Astrocyte of the spinal cord (primary cell): ENCODE data around the gene ASCL2.

Source experiments
- DNase-seq: peaks from one replicate; pipeline ENCODE4 v3.0.0; 2011; ENCODE audit warnings: low read depth, low spot score
- H3K4me3 ChIP-seq: 2 replicates; pipeline ENCODE4 v1.5.1; 2011; ENCODE audit warnings: low read depth, mild to moderate bottlenecking, low read length, moderate library complexity
- in situ Hi-C: cut with HindIII; loops from 2 replicates; pipeline ENCODE4 v1.10.0; 2017; ENCODE audit warnings: low sequenced_read_pairs
- TF ChIP-seq, protein P1 (sequence below): IDR thresholded peaks from 2 replicates; pipeline ENCODE4 v1.5.1; 2012; ENCODE audit warnings: low read depth, mild to moderate bottlenecking, low read length, inconsistent platforms

The ASCL2 gene

GRCh38 chr11:2270322-2271076 lies at the start of gene ASCL2:
Gene ASCL2, minus strand, starts transcription at chr11:2270588. Its CDS starts 256 bp downstream, at chr11:2270332.
- H3K4me3 ChIP-seq, result no peak within 1 kb of the TSS
- in situ Hi-C loops, result no loop called here
- TF ChIP-seq, protein P1, sequence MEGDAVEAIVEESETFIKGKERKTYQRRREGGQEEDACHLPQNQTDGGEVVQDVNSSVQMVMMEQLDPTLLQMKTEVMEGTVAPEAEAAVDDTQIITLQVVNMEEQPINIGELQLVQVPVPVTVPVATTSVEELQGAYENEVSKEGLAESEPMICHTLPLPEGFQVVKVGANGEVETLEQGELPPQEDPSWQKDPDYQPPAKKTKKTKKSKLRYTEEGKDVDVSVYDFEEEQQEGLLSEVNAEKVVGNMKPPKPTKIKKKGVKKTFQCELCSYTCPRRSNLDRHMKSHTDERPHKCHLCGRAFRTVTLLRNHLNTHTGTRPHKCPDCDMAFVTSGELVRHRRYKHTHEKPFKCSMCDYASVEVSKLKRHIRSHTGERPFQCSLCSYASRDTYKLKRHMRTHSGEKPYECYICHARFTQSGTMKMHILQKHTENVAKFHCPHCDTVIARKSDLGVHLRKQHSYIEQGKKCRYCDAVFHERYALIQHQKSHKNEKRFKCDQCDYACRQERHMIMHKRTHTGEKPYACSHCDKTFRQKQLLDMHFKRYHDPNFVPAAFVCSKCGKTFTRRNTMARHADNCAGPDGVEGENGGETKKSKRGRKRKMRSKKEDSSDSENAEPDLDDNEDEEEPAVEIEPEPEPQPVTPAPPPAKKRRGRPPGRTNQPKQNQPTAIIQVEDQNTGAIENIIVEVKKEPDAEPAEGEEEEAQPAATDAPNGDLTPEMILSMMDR, result no peak
- DNase-seq, result no peak

DNA sequence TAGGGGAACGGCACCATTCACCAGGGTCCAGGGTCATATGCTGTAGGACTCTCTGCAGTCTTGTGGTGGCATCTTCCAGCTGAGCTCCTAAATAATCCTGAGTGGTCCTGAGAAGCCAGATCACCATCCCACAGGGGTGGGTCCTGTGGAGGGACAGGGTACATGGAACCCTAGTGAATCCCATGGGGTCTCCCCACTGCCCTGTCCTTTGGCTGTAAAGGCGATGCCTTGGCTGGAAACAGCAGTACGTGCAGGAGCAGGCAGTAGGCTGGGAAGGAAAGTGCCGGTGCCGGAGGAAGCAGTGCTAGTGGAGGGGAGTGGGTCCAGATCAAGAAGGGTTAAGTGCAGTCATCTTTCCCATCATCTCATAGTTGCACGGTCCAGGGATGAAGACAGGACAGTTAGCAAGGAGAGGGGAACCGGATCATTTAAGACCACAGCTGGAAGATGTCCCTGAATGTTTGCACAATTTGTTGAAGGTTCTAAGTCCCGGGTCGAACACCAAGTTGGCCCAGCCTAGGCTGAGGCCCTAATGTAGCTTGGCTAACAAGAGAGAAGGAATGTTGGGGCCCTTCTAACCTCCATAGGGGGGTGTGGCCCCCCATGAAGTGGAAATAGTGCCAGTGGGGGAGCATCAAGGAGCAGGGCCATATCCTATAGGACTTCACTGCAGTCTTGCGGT lies 49.5 kb upstream of the ASCL2 start:
- no peak for DNase-seq
- H3K4me3 ChIP-seq, result no peak overlapping the region
- in situ Hi-C loops, result no loop called here
- TF ChIP-seq, protein P1, result no peak

DNA sequence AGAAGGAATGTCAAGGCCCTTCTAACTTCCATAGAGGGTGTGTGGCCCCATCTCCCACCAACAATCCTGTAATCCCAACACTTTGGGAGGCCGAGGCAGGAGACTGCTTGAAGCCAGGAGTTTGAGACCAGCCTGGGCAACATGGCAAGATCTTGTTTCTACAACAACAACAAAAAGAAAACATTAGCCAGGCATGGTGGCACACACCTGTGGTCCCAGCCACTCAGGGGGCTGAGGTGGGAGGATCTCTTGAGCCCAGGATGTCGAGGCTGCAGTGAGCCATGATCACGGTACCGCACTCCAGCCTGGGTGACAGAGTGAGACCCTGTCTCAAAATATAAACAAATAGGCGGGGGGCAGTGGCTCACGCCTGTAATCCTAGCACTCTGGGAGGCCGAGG lies 48.3 kb upstream of the ASCL2 start:
- no peak overlapping the region for H3K4me3 ChIP-seq
- TF ChIP-seq, protein P1, result no peak
- DNase-seq, result no peak
- in situ Hi-C loops, result no loop called here

- H3K4me3 ChIP-seq, result no peak overlapping the region
- in situ Hi-C loops, result no loop called here
Measured at GRCh38 chr11:2318123-2318522, 47.7 kb upstream of the ASCL2 start.

GRCh38 chr11:2317354-2318050 lies 47.1 kb upstream of the ASCL2 start:
- no peak for DNase-seq
- in situ Hi-C loops, result no loop called here
- H3K4me3 ChIP-seq, result no peak overlapping the region
- TF ChIP-seq, protein P1, result no peak

More at GRCh38 chr11:2318123-2318522, 47.7 kb upstream of the ASCL2 start:
- TF ChIP-seq, protein P1, result no peak
- DNase-seq, result no peak

DNA sequence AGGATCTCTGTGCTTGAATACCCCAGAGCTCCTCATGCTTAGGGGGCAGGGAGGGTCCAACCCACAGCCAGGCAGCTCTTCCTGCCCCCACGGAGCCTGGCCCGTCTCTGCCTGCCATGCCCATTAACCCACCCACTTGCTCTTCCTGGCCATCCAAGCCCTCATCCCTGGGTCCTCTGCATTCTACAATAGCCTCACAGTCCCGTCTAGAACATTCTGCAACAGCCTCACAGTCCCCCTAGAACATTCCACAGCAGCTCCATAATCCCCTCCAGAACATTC lies 46.5 kb upstream of the ASCL2 start:
- no peak for DNase-seq
- no peak overlapping the region for H3K4me3 ChIP-seq
- in situ Hi-C loops, result no loop called here

More for the DNA sequence above, 46.5 kb upstream of the ASCL2 start:
- TF ChIP-seq, protein P1, result no peak
